DOHH2 (cell line): ENCODE measurements around the gene PDIA4.
"Not testable (repeated sequence)": the region's sequence is repeated elsewhere in the genome, so short reads cannot be mapped to it uniquely, and the experiment has no call there.

Experiments
- H3F3A ChIP-seq: fragments of 200-600 bp; sonication (generic), shearing (Covaris generic); 2 replicates; pipeline ENCODE4 v1.6.0; 2016; ENCODE audit warnings: antibody characterized with exemption, mild to moderate bottlenecking; ENCODE audit not compliant: control insufficient read depth, insufficient read depth
- H3K27ac ChIP-seq: fragments of 200-600 bp; sonication (generic); 2 replicates; pipeline ENCODE4 v1.5.1; 2014; ENCODE audit warnings: low read depth, mild to moderate bottlenecking, low read length, moderate library complexity
- H3K27me3 ChIP-seq: fragments of 200-600 bp; sonication (generic); 2 replicates; pipeline ENCODE4 v1.6.1; 2014; ENCODE audit warnings: mild to moderate bottlenecking, low read length, mixed read lengths; ENCODE audit not compliant: control insufficient read depth
- H3K36me3 ChIP-seq: fragments of 200-600 bp; sonication (generic); 2 replicates; pipeline ENCODE4 v1.6.1; 2014; ENCODE audit warnings: mild to moderate bottlenecking, low read length, moderate library complexity, mixed read lengths; ENCODE audit not compliant: control insufficient read depth
- H3K4me1 ChIP-seq: fragments of 200-600 bp; sonication (generic); 2 replicates; pipeline ENCODE4 v1.6.1; 2014; ENCODE audit warnings: mild to moderate bottlenecking, low read length, mixed read lengths; ENCODE audit not compliant: control insufficient read depth
- H3K4me2 ChIP-seq: fragments of 200-600 bp; sonication (generic); 2 replicates; pipeline ENCODE4 v1.6.0; 2014; ENCODE audit warnings: mild to moderate bottlenecking, low read length, moderate library complexity
- H3K4me3 ChIP-seq: fragments of 200-600 bp; sonication (generic); 2 replicates; pipeline ENCODE4 v1.5.1; 2014; ENCODE audit warnings: mild to moderate bottlenecking, low read length, mixed read lengths
- H3K79me2 ChIP-seq: fragments of 200-600 bp; sonication (generic); 2 replicates; pipeline ENCODE4 v1.6.1; 2014; ENCODE audit warnings: mild to moderate bottlenecking, low read length, mixed read lengths; ENCODE audit not compliant: control insufficient read depth
- H3K9me2 ChIP-seq: fragments of 200-600 bp; sonication (generic); replicated peaks from 2 replicates; pipeline ENCODE4 v1.6.1; 2014; ENCODE audit warnings: mild to moderate bottlenecking, low read length, mixed read lengths; ENCODE audit not compliant: control insufficient read depth
- H3K9me3 ChIP-seq: fragments of 200-600 bp; sonication (generic); 2 replicates; pipeline ENCODE4 v1.6.1; 2014; ENCODE audit warnings: antibody characterized with exemption, low read length, mixed read lengths; ENCODE audit not compliant: control insufficient read depth, insufficient read depth
- H4K20me1 ChIP-seq: fragments of 200-600 bp; sonication (generic); 2 replicates; pipeline ENCODE4 v1.6.0; 2014; ENCODE audit warnings: low read depth, mild to moderate bottlenecking, antibody characterized with exemption, low read length, moderate library complexity; ENCODE audit not compliant: control insufficient read depth, insufficient read depth
- CTCF ChIP-seq: fragments of 200-600 bp; sonication (generic); IDR thresholded peaks from one replicate; pipeline ENCODE4 v1.5.1; 2014; ENCODE audit warnings: antibody characterized with exemption, mild to moderate bottlenecking, low read depth, low read length; ENCODE audit not compliant: poor library complexity, severe bottlenecking
- EZH2phosphoT487 ChIP-seq: fragments of 200-600 bp; sonication (generic); IDR thresholded peaks from 2 replicates; pipeline ENCODE4 v1.6.1; 2017; ENCODE audit warnings: borderline replicate concordance, mild to moderate bottlenecking, antibody characterized with exemption, low read length, moderate library complexity, mixed read lengths

PDIA4 gene

GRCh38 chr7:149043936-149044335 lies 15.6 kb upstream of the PDIA4 start:
- H3K79me2 ChIP-seq: no peaks in the 10 kb centered on the region
- no peaks in the 10 kb centered on the region for H3K4me1 ChIP-seq
- no peaks in the 10 kb centered on the region for H4K20me1 ChIP-seq
- no peak for TF ChIP-seq CTCF
- TF ChIP-seq EZH2phosphoT487: no peak
- H3K9me3 ChIP-seq: no peaks in the 10 kb centered on the region
- no peaks in the 10 kb centered on the region for H3K36me3 ChIP-seq
- no peak overlapping the region for H3K4me2 ChIP-seq
- H3K27ac ChIP-seq: no peak overlapping the region
- H3K9me2 ChIP-seq: no peaks in the 10 kb centered on the region
- H3F3A ChIP-seq: peaks cover 3% of the 10 kb centered on the region; the same call in 1 of the 2 replicates
- peaks cover 14% of the 10 kb centered on the region; the same call in 1 of the 2 replicates for H3K27me3 ChIP-seq
- H3K4me3 ChIP-seq: no peak overlapping the region

DNA sequence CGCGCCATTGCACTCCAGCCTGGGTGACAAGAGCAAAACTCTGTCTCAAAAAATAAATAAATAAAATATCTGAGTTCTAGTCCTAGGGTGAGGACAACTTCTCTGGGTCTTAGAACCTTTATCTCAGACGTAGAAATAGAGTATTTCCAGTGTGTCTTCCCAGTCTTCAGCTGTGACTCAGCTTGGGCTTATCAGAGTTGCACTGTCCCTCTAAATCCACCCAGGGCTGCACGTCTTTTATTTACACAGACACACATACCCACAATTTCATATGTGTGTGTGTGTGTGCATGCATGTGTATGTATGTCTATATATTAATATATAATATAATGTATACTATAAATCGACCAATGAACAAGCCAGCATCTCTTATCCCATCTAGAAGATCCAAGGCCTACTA lies 13.0 kb upstream of the PDIA4 start:
- H3K27ac ChIP-seq: no peak overlapping the region
- H3K4me1 ChIP-seq: no peaks in the 10 kb centered on the region
- no peaks in the 10 kb centered on the region for H3K79me2 ChIP-seq
- H4K20me1 ChIP-seq: no peaks in the 10 kb centered on the region
- H3K9me3 ChIP-seq: peaks cover 12% of the 10 kb centered on the region
- H3F3A ChIP-seq: peaks cover 3% of the 10 kb centered on the region; the same call in 1 of the 2 replicates
- H3K4me2 ChIP-seq: no peak overlapping the region
- H3K27me3 ChIP-seq: peaks cover 11% of the 10 kb centered on the region; the same call in 1 of the 2 replicates
- H3K4me3 ChIP-seq: no peak overlapping the region
- H3K36me3 ChIP-seq: no peaks in the 10 kb centered on the region
- no peaks in the 10 kb centered on the region for H3K9me2 ChIP-seq
- TF ChIP-seq CTCF (no peak), EZH2phosphoT487 (no peak)

DNA sequence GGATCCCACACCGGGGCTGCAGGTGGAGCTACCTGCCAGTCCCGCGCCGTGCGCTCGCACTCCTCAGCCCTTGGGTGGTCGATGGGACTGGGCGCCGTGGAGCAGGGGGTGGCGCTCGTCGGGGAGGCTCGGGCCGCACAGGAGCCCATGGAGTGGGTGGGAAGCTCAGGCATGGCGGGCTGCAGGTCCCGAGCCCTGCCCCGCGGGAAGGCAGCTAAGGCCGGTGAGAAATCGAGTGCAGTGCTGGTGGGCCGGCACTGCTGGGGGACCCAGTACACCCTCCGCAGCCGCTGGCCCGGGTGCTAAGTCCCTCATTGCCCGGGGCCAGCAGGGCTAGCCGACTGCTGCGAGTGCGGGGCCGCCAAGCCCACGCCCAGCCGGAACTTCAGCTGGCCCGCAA lies 10.3 kb upstream of the PDIA4 start:
- not testable (repeated sequence) for H3K4me2 ChIP-seq, H3K4me3 ChIP-seq, H3K36me3 ChIP-seq

GRCh38 chr7:149036676-149037075 lies 8.4 kb upstream of the PDIA4 start:
- Histone ChIP-seq H3K9me2 (no peaks in the 10 kb centered on the region), H3K79me2 (no peaks in the 10 kb centered on the region), H3K27me3 (peaks cover 5% of the 10 kb centered on the region; the same call in 1 of the 2 replicates), H4K20me1 (no peaks in the 10 kb centered on the region), H3K4me1 (no peaks in the 10 kb centered on the region), H3K4me3 (no peak overlapping the region), H3K36me3 (no peaks in the 10 kb centered on the region), H3K9me3 (peaks cover 15% of the 10 kb centered on the region), H3K27ac (no peak overlapping the region), H3F3A (no peaks in the 10 kb centered on the region), H3K4me2 (no peak overlapping the region)
- TF ChIP-seq EZH2phosphoT487 (no peak), CTCF (no peak)

More for the DNA sequence above, 10.3 kb upstream of the PDIA4 start:
- peaks cover 15% of the 10 kb centered on the region for H3K9me3 ChIP-seq
- H3F3A ChIP-seq, H3K27me3 ChIP-seq, H3K27ac ChIP-seq, H4K20me1 ChIP-seq, H3K4me1 ChIP-seq, H3K79me2 ChIP-seq, H3K9me2 ChIP-seq: not testable (repeated sequence)
